ENCODE results near the gene MYDGF. TPM values are rescaled to one million over a fixed set of nuclear protein-coding genes. Genes with fewer than 3 reads are reported as not detected.

The MYDGF gene
- total RNA-seq, 4 donors from 2014 or later, result 22.8 to 59.2 (median 42.8) TPM

DNA sequence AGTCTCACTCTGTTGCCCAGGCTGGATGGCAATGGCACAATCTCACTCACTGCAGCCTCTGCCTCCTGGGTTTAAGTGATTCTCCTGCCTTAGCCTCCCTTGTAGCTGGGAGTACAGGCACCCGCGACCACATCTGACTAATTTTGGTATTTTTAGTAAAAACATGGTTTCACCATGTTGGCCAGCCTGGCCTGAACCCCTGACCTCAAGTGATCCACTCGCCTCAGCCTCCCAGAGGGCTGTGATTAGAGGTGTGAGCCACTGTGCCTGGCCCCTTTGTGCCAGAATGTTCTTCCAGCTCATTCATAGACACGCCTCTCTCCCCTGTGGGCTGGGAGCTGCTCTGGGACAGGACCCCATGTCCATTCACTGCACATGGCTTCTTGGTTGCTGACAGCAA, 9.1 kb downstream of the MYDGF start:
- Histone ChIP-seq H3K27ac (replicated peaks in 1 of 4) (no peak overlapping the region), H3K27me3 (no peaks in the 10 kb centered on the region), H3K36me3 (peaks cover 47 to 92% (median 90%) of the 10 kb centered on the region in 4 donors), H3K4me3 (no peak overlapping the region), H3K4me1 (peaks cover 0 to 5% (median 0%) of the 10 kb centered on the region in 4 donors), H3K9me3 (peaks cover 0 to 13% (median 10%) of the 10 kb centered on the region in 4 donors)
- 84% methylated on average over 4 of the region's 4 CpGs for WGBS
- no peak for DNase-seq (ENCODE audit: extremely low spot score)
- TF ChIP-seq EP300 (IDR thresholded peaks at IDR 0.05), result no peak
- intact Hi-C loops (cut with DNase I), result no loop called here

DNA sequence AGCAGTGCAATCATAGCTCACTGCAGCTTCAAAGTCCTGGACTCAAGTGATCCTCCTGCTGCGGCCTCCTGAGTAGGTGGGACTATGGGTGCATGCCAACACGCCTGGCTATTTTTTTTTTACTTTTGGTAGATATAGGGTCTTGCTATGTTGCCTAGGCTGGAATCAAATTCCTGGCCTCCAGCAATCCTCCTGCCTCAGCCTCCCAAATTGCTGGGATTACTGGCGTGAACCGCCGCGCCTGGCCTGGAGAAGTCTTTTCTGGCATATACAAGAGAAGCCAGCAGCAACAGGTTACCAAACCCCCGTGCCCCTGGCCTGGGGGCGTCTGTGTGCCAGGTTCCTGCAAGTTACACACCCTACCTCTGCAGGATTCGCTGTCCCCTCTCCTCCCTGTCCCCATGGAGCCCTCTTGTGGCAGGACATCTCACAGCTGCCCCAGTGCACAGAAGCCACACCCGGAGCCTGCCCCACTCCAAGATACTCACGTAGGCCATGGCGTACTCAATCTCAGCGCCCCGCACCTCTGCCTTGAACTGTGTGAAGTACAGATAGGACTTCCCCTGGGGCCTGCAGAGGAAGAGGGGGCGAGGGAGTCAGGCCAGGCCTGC, 9.9 kb downstream of the MYDGF start:
- TF ChIP-seq, protein P1, sequence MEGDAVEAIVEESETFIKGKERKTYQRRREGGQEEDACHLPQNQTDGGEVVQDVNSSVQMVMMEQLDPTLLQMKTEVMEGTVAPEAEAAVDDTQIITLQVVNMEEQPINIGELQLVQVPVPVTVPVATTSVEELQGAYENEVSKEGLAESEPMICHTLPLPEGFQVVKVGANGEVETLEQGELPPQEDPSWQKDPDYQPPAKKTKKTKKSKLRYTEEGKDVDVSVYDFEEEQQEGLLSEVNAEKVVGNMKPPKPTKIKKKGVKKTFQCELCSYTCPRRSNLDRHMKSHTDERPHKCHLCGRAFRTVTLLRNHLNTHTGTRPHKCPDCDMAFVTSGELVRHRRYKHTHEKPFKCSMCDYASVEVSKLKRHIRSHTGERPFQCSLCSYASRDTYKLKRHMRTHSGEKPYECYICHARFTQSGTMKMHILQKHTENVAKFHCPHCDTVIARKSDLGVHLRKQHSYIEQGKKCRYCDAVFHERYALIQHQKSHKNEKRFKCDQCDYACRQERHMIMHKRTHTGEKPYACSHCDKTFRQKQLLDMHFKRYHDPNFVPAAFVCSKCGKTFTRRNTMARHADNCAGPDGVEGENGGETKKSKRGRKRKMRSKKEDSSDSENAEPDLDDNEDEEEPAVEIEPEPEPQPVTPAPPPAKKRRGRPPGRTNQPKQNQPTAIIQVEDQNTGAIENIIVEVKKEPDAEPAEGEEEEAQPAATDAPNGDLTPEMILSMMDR (IDR thresholded peaks at IDR 0.05), result peak in 1 of 3 experiments; percentile 41
- TF ChIP-seq EP300 (IDR thresholded peaks at IDR 0.05), result no peak
- Histone ChIP-seq H3K9me3 (peaks cover 0 to 13% (median 10%) of the 10 kb centered on the region in 4 donors), H3K27ac (replicated peaks in 1 of 4) (no peak overlapping the region), H3K4me3 (no peak overlapping the region), H3K36me3 (peaks cover 47 to 95% (median 91%) of the 10 kb centered on the region in 4 donors), H3K4me1 (peaks cover 0 to 5% (median 0%) of the 10 kb centered on the region in 4 donors), H3K27me3 (no peaks in the 10 kb centered on the region)
- intact Hi-C loops (cut with DNase I), result no loop called here
- DNase-seq (ENCODE audit: extremely low spot score), result no peak
- WGBS, result 83% methylated on average over 5 of the region's 15 CpGs

DNA sequence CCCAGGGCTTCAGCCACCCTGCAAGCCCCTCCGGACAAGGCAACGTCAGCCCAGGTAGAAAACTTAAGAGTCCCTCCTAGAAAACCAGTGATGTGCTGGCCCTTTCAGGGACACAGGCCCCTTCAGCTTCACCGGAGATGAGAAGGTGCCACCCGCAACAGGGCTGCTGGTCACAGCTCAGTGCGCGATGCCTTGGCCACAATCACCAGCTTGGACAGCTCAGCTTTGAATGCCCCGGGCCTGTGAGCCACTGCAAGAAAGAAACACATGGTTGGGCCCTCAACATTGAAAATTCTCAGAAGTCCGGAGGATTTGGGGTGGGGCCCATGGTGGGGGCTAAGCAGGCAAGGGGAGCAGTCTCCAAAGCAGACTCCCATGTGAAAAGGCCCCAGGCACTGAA, 12.3 kb downstream of the MYDGF start:
- no peak overlapping the region for H3K4me3 ChIP-seq
- TF ChIP-seq, protein P1 (IDR thresholded peaks at IDR 0.05), result no peak
- intact Hi-C loops (cut with DNase I), result no loop called here
- 95% methylated on average over 6 of the region's 8 CpGs for WGBS
- H3K27me3 ChIP-seq, result no peaks in the 10 kb centered on the region
- peaks cover 33 to 91% (median 84%) of the 10 kb centered on the region in 4 donors for H3K36me3 ChIP-seq
- peaks cover 0 to 13% (median 10%) of the 10 kb centered on the region in 4 donors for H3K9me3 ChIP-seq
- no peaks in the 10 kb centered on the region for H3K4me1 ChIP-seq
- no peak for DNase-seq (ENCODE audit: extremely low spot score)
- no peak overlapping the region for H3K27ac ChIP-seq (replicated peaks in 1 of 4)

DNA sequence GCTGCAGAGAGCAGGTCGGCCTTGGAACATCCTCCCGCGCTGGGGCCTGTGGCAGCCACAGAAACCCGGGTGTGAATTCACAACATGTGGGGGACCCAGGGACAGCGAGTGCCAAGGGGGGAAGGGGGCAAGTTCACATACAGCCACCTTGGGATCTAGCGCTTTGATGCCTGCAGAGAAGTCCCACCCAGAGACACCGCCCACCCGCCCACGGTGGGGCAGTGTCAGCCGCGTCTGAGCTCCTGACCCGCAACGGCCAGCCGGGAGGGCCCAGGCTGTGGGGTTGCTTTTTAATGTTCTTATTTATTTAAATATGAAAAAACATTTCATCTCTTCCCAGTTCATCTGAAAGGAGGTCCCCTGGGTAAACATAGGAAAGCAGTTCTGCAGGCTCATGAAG, 12.9 kb downstream of the MYDGF start:
- WGBS, result 69% methylated on average over 13 of the region's 14 CpGs
- peaks cover 0 to 13% (median 10%) of the 10 kb centered on the region in 4 donors for H3K9me3 ChIP-seq
- intact Hi-C loops (cut with DNase I), result no loop called here

DNA sequence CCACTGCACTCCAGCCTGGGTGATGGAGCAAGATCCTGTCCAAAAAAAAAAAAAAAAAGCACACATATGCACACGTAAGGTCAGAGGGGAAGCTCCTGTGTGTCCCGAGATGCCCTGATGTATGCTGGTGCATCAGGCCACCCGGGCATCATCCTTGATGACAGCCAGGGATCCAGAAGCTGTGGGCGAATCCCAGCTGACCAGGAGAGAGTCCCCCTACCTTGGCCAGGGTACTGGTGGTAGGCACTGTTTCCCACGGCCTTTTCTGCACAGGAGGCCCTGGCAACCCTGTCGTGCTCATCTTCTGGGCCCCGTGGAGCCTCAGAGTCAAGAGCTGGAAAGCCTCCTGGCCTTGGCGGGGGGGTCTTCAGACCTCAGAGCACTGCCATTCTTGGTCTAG, 14.0 kb downstream of the MYDGF start:
- H3K27me3 ChIP-seq, result no peaks in the 10 kb centered on the region
- no peak overlapping the region for H3K4me3 ChIP-seq
- no peak for TF ChIP-seq EP300 (IDR thresholded peaks at IDR 0.05)
- no peak for TF ChIP-seq POLR2A (IDR thresholded peaks at IDR 0.05; ENCODE audit: low read depth)
- peak in 1 of 2 donors; percentile 23 for TF ChIP-seq POLR2AphosphoS5 (IDR thresholded peaks at IDR 0.05)
- H3K4me1 ChIP-seq, result no peaks in the 10 kb centered on the region
- no peak overlapping the region for H3K27ac ChIP-seq (replicated peaks in 1 of 4)
- intact Hi-C loops (cut with DNase I), result no loop called here
- 77% methylated on average over 7 of the region's 8 CpGs for WGBS
- DNase-seq (ENCODE audit: extremely low spot score), result no peak
- peaks cover 29 to 88% (median 82%) of the 10 kb centered on the region in 4 donors for H3K36me3 ChIP-seq
- H3K9me3 ChIP-seq, result peaks cover 0 to 13% (median 10%) of the 10 kb centered on the region in 4 donors

More for the DNA sequence above, 12.9 kb downstream of the MYDGF start:
- H3K36me3 ChIP-seq, result peaks cover 30 to 91% (median 84%) of the 10 kb centered on the region in 4 donors
- no peak overlapping the region for H3K27ac ChIP-seq (replicated peaks in 1 of 4)
- TF ChIP-seq, protein P1 (IDR thresholded peaks at IDR 0.05), result no peak
- no peak for TF ChIP-seq POLR2AphosphoS5 (IDR thresholded peaks at IDR 0.05)
- TF ChIP-seq EP300 (IDR thresholded peaks at IDR 0.05), result no peak
- no peak for TF ChIP-seq POLR2A (IDR thresholded peaks at IDR 0.05; ENCODE audit: low read depth)
- H3K4me1 ChIP-seq, result no peaks in the 10 kb centered on the region
- no peaks in the 10 kb centered on the region for H3K27me3 ChIP-seq
- H3K4me3 ChIP-seq, result no peak overlapping the region
- no peak for DNase-seq (ENCODE audit: extremely low spot score)

Measured in esophagus muscularis mucosa (tissue), 4 donors.